RPMI7951 (cell line): ENCODE measurements around the gene CLEC17A. TPM values are rescaled to one million over a fixed set of nuclear protein-coding genes. Genes with fewer than 3 reads are reported as not detected.

Source experiments
- DNase-seq: peaks from one replicate; pipeline ENCODE4 v3.0.0-alpha.2; 2012; ENCODE audit warnings: low read depth
- total RNA-seq: library from RNA; depleted of rRNA; stranded (reverse); fragments of >200 nt; shearing (Covaris generic); gene quantifications from 2 replicates; pipeline ENCODE4 v1.2.3, GENCODE V29; 2014; rRNA removed

The CLEC17A gene
- total RNA-seq, 1 experiment from 2014 or later = not detected

DNA sequence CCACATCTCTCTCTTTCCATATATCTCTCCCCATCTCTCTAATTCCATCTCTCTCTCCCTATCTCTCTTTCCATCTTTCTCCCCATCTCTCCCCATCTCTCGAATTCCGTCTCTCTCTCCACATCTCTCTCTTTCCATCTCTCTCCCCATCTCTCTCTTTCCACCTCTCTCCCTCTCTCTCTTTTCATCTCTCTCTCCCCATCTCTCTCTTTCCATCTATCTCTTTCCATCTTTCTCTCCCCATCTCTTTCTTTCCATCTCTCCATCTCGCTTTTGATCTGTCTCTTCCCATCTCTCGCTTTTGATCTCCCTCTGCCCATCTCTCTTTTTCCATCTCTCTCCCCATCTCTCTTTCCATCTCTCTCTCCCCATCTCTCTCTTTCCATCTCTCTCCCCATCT lies 66.1 kb downstream of the CLEC17A start:
- DNase-seq = no peak

DNA sequence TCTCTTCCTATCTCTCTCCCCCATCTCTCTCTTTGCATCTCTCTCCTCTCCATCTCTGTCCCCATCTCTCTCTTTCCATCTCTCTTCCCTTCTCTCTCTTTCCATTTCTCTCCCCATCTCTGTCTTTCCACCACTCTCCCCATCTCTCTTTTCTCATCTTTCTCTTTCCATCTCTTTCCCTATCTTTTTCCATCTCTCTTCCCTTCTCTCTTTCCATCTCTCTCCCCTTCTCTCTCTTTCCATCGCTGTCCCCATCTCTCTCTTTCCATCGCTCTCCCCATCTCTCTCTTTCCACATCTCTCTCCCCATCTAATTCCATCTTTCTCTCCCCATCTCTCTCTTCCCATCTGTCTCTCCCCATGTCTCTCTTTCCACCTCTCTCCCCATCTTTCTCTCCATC lies 67.3 kb downstream of the CLEC17A start:
- no peak for DNase-seq

DNA sequence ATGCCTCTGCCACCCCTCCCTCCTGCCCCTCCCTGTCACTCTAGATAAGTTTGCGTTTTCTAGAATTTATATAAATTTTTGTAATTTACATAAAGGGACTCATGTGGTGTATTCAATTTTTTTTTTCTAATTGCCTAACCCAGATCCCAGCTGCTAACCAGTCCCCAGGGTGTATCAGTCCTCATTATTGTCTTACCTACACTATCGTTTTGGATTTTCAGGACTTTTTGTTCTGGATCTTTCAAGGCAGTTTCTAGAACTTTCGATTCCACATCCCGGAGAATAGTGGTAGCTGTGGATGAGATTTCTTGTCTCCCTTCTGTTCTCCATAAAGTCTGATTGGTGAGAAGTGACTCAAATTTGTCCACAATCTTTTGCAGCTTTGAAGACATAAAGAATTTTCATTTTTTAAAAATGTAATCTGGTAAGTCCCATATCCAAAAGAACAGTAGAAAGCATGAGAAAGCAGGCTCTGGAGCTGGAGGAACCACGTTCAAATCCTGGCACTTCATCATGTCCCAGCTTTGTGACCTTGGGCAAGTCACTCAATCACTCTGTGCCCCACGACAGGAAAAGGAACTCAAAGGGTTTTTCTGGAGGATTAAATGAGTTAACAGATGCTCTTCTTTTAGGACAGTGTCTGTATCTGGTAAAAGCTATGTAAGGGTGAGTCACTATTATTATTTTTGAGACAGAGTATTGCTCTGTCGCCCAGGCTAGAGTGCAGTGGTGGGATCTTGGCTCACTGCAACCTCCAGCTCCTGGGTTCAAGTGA lies 72.1 kb downstream of the CLEC17A start:
- no peak for DNase-seq

DNA sequence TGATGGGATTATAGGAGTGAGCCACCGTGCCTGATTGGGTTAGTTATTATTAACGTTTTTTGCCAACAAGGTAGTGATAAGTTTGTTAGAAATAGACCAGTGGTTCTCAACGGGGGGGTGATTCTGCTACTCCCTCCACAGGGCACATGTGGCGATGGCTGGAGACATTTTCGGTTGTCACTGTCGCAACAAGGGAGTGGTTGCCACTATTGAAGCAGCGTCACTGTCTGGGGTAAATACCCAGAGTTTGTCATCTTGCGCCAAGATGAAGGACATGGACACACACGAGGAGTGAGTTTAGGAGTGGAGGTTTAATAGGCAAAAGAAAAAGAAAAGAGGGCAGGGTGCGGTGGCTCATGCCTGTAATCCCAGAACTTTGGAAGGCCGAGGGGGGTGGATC lies 72.8 kb downstream of the CLEC17A start:
- no peak for DNase-seq

DNA sequence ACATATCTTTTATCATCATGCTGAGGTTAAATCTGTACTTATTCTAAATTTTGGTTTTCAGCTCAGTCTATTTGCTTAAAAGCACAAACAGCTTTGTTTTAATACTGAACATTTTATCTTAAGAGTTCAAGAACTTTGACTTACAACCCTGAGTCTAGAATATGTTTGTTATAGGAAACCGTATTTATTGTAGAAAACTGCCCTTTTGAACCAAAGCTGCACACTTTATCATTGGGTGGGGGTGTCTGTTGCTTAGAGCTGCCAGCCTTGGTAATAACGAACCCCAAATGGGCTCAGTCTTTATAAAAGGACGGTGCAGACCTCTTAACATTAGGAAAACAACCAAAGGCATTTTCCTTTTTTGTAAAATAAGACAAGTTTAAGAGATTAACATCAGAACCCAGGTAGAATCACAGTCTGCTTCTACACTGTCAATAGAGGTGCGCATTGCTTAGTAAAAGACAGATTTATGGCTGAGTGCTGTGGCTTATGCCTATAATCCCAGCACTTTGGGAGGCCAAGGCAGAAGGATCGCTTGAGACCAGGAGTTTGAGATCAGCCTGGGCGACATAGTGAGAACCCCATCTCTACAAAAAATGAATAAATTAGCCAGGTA lies 77.1 kb downstream of the CLEC17A start:
- DNase-seq = no peak

DNA sequence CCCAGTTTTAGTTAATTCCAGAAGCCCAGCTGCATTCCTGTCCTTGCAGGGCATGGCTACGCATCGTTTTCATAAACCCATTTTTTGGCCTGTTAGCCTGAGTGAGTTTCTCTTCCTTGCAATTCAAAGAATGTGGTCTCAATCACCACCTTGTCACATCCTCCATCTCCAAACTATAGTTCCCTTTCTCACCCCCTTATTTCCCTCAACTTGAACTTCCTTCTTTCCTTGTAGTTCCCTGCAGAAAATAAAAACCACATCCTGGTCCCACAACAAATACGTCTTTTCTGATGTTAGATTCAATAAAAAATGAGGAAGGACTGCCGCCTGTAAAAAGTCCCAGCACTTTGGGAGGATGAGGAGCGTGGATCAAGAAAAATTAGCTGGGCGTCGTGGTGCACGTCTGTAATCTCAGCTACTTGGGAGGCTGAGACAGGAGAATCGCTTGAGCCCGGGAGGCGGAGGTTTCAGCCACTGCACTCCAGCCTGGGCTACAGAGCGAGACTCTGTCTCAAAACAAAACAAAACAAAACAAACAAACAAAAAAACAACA lies 78.6 kb downstream of the CLEC17A start:
- no peak for DNase-seq

Other genes starting within 250 kb of the CLEC17A start
- gene ADGRE5, start 201.6 kb upstream of the CLEC17A start, total RNA-seq = 57.3 and 62.2 TPM in 2 replicates
- 154 and 173 TPM in 2 replicates for gene DDX39A, start 163.7 kb upstream of the CLEC17A start, total RNA-seq
- 53.7 and 58.3 TPM in 2 replicates for gene PKN1, start 149.8 kb upstream of the CLEC17A start, total RNA-seq
- 0.60 TPM in 1 of 2 replicates, not detected in the other for gene PTGER1, start 107.7 kb upstream of the CLEC17A start, total RNA-seq
- gene GIPC1, start 87.0 kb upstream of the CLEC17A start, total RNA-seq = 47.3 and 93.1 TPM in 2 replicates
- 94.7 and 95.9 TPM in 2 replicates for gene DNAJB1, start 64.7 kb upstream of the CLEC17A start, total RNA-seq
- 82.3 and 102 TPM in 2 replicates for gene TECR, start 53.5 kb upstream of the CLEC17A start, total RNA-seq
- gene NDUFB7, start 11.0 kb upstream of the CLEC17A start, total RNA-seq = 437 and 482 TPM in 2 replicates
- not detected in 2 replicates for gene ADGRE3, start 91.8 kb downstream of the CLEC17A start, total RNA-seq
- 7.9 and 10.4 TPM in 2 replicates for gene ZNF333, start 107.0 kb downstream of the CLEC17A start, total RNA-seq
- gene ADGRE2, start 195.5 kb downstream of the CLEC17A start, total RNA-seq = 3.9 and 6.1 TPM in 2 replicates